HG03066 (cell line): ENCODE measurements around the gene GPR108.

Experiments used
- ATAC-seq: cut with Tn5 transposase; IDR thresholded peaks from one replicate; pipeline ENCODE4 v1.9.1; 2021; ENCODE audit warnings: low read depth; ENCODE audit not compliant: unreplicated experiment

Gene GPR108

DNA sequence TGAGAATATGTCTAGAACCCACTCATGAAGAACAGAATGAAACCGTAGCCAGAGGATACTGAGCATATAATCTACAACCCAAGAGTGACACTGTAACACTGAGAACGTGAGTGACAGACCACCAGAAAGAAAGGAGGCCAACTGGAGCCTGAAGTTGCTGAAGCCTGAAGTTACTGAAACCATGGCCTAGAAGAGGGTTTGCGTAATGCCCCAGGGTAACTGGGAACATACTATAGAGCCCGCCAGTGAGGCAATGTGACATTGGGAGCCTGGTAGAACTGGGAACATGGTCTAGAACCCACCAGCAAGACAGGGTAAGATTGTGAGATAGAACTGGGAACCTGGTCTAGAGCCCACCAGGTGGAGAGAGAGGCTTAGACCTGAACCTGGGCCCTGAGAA lies 51.9 kb downstream of the GPR108 start:
- no peak for ATAC-seq

DNA sequence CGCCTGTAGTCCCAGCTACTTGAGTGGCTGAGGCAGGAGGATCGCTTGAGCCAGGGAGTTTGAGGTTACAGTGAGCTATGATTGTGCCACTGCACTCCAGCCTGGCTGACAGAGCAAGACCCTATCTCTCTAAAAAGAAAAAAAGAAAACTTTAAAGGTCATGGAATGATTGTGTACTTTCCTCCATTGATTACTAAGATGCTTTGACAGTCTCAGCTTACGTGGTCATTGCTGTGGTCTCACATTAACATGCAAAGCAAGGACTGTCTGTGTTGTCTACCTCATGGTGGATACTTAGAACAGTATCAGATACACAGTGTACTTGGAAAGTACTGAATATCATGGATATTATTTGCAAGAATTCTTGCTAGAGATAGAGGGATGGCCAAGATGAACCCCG lies 53.4 kb downstream of the GPR108 start:
- no peak for ATAC-seq

DNA sequence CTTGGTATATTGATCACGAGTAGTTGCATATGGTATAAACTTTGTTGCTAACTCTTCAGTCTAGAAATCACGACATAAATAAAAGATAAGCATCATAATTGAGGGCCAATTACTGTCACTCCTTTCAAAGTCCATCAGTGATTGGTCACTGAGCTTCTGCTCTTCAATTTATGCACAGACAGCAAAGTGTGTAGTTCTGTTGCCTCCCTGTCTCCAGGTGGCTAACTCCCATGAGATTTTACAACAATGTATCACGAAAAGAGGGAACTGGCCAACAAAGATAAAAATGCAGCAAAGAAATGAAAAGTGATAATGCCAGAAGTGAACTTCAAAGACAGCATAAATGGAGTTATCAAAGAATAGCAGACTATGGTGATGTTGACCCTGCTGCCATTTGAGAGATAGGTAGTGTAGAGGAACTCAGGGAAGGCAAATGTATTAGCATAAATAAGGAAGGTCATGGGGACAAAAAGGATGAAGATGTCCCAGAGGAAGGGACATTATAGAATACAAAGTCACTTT lies 54.7 kb downstream of the GPR108 start:
- ATAC-seq, result no peak

DNA sequence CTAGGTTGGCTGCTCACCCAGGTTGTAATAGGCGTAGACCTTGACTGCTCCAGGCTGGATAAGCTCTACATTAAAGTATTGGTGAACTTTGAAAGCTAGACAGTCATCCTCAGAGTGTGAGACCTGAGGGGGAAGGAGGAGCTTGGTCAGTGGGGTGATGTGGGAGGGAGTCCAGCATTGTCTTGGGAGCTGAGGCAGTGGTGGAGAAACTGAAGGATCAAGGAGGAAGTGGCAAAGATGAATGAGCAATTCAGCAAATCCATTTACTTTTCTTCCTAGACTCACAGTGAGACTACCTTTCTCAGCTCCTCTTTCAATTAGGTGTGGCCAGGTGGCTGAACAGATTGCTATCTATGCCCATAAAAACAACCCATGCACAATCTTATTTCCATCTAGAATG lies 57.2 kb downstream of the GPR108 start:
- no peak for ATAC-seq
